Vagina (tissue), 2 donors: ENCODE data around the gene SSBP2. TPM values are rescaled to one million over a fixed set of nuclear protein-coding genes. Genes with fewer than 3 reads are reported as not detected.
"Not testable (repeated sequence)": the region's sequence is repeated elsewhere in the genome, so short reads cannot be mapped to it uniquely, and the experiment has no call there.

Experiments used
- DNase-seq, 2 donors: peaks; one replicate each; pipeline ENCODE4 v3.0.0-alpha.2; 2017; ENCODE audit errors: extremely low spot score in 2 of 2
- H3K27ac ChIP-seq: fragments of 200-600 bp; sonication (generic); one replicate; pipeline ENCODE4 v1.5.1; 2019
- H3K27me3 ChIP-seq: fragments of 200-600 bp; sonication (generic); one replicate; pipeline ENCODE4 v1.5.1; 2019
- H3K36me3 ChIP-seq, 2 donors: fragments of 200-600 bp; sonication (generic); one replicate each; pipeline ENCODE4 v1.5.1; 2017 to 2019
- H3K4me1 ChIP-seq: fragments of 200-600 bp; sonication (generic); one replicate; pipeline ENCODE4 v1.5.1; 2019
- H3K4me3 ChIP-seq, 2 donors: fragments of 200-600 bp; sonication (generic); 1 replicate in 1 of 2; 2 replicates in 1 of 2; pipeline ENCODE4 v1.5.1; 2016 to 2019
- H3K9me3 ChIP-seq: fragments of 200-600 bp; sonication (generic); one replicate; pipeline ENCODE4 v1.5.1; 2019
- CTCF ChIP-seq, 3 experiments: fragments of 450-650 bp in 2 of 3; fragments of 200-600 bp in 1 of 3; sonication (generic) in 1 of 3; IDR thresholded peaks; one replicate each; pipeline ENCODE4 v1.5.1; 2017 to 2019; ENCODE audit warnings: antibody characterized with exemption in 3 of 3, mild to moderate bottlenecking in 2 of 3, moderate library complexity in 2 of 3
- POLR2A ChIP-seq, 2 donors: fragments of 450-650 bp; IDR thresholded peaks; one replicate each; pipeline ENCODE4 v1.6.1; 2017; ENCODE audit warnings: antibody characterized with exemption in 2 of 2, mild to moderate bottlenecking in 2 of 2, moderate library complexity in 2 of 2
- POLR2AphosphoS5 ChIP-seq, 2 donors: sonication (generic); formaldehyde crosslinking; IDR thresholded peaks; one replicate each; pipeline ENCODE4 v1.9.0; 2017; ENCODE audit warnings: antibody characterized with exemption in 2 of 2, mild to moderate bottlenecking in 2 of 2, low read depth in 1 of 2; ENCODE audit not compliant: insufficient read depth in 1 of 2
- intact Hi-C: fragments of 100-400 bp; cut with DNase I; formaldehyde crosslinking; loops from one replicate; pipeline ENCODE4 v1.15.1; 2023
- total RNA-seq: library from RNA; depleted of rRNA; stranded (reverse); fragments of >200 nt; gene quantifications from one replicate; pipeline ENCODE4 v1.2.3, GENCODE V29; 2016

The SSBP2 gene
- total RNA-seq, 1 donor from 2014 or later = 66.3 TPM

- intact Hi-C loops = no loop called here
- H3K4me1 ChIP-seq = peaks cover 79% of the 10 kb centered on the region
- no peaks in the 10 kb centered on the region for H3K27me3 ChIP-seq
- H3K27ac ChIP-seq = no peak overlapping the region
- no peak for TF ChIP-seq POLR2AphosphoS5 (IDR thresholded peaks at IDR 0.05; ENCODE audit: insufficient read depth in 1 of 2, low read depth in 1 of 2)
- H3K4me3 ChIP-seq = no peak overlapping the region
- no peak for DNase-seq
- H3K9me3 ChIP-seq = no peaks in the 10 kb centered on the region
- no peaks in the 10 kb centered on the region for H3K36me3 ChIP-seq
These were observed 29.8 kb downstream of the SSBP2 start for GRCh38 chr5:81721049-81721448.

GRCh38 chr5:81719743-81720345, 31.1 kb downstream of the SSBP2 start:
- H3K36me3 ChIP-seq = no peaks in the 10 kb centered on the region
- no peak for DNase-seq
- intact Hi-C loops = no loop called here
- no peak for TF ChIP-seq CTCF (IDR thresholded peaks at IDR 0.05)
- TF ChIP-seq POLR2A (IDR thresholded peaks at IDR 0.05) = no peak
- TF ChIP-seq POLR2AphosphoS5 (IDR thresholded peaks at IDR 0.05; ENCODE audit: insufficient read depth in 1 of 2, low read depth in 1 of 2) = no peak
- H3K4me1 ChIP-seq = peaks cover 82% of the 10 kb centered on the region
- H3K9me3 ChIP-seq = no peaks in the 10 kb centered on the region
- H3K27ac ChIP-seq = no peak overlapping the region
- no peak overlapping the region for H3K4me3 ChIP-seq
- no peaks in the 10 kb centered on the region for H3K27me3 ChIP-seq

- intact Hi-C loops = no loop called here
- H3K27ac ChIP-seq = no peak overlapping the region
These were observed 32.6 kb downstream of the SSBP2 start for GRCh38 chr5:81718300-81718699.

GRCh38 chr5:81717860-81718259, 33.0 kb downstream of the SSBP2 start:
- peaks cover 67% of the 10 kb centered on the region for H3K4me1 ChIP-seq
- intact Hi-C loops = no loop called here
- no peaks in the 10 kb centered on the region for H3K9me3 ChIP-seq

More at GRCh38 chr5:81718300-81718699, 32.6 kb downstream of the SSBP2 start:
- H3K9me3 ChIP-seq = no peaks in the 10 kb centered on the region
- no peak for DNase-seq
- TF ChIP-seq POLR2A (IDR thresholded peaks at IDR 0.05) (no peak), POLR2AphosphoS5 (IDR thresholded peaks at IDR 0.05; ENCODE audit: insufficient read depth in 1 of 2, low read depth in 1 of 2) (no peak), CTCF (IDR thresholded peaks at IDR 0.05) (no peak)
- peaks cover 69% of the 10 kb centered on the region for H3K4me1 ChIP-seq
- no peaks in the 10 kb centered on the region for H3K27me3 ChIP-seq
- H3K4me3 ChIP-seq = no peak overlapping the region
- no peaks in the 10 kb centered on the region for H3K36me3 ChIP-seq

GRCh38 chr5:81717226-81717625, 33.7 kb downstream of the SSBP2 start:
- Histone ChIP-seq H3K9me3 (no peaks in the 10 kb centered on the region), H3K4me1 (peaks cover 61% of the 10 kb centered on the region), H3K4me3 (no peak overlapping the region), H3K27ac (no peak overlapping the region), H3K27me3 (no peaks in the 10 kb centered on the region), H3K36me3 (no peaks in the 10 kb centered on the region)
- intact Hi-C loops = no loop called here
- DNase-seq = no peak
- no peak for TF ChIP-seq POLR2A (IDR thresholded peaks at IDR 0.05)
- no peak for TF ChIP-seq CTCF (IDR thresholded peaks at IDR 0.05)
- TF ChIP-seq POLR2AphosphoS5 (IDR thresholded peaks at IDR 0.05; ENCODE audit: insufficient read depth in 1 of 2, low read depth in 1 of 2) = no peak

More at GRCh38 chr5:81717860-81718259, 33.0 kb downstream of the SSBP2 start:
- no peaks in the 10 kb centered on the region for H3K27me3 ChIP-seq
- TF ChIP-seq POLR2AphosphoS5 (IDR thresholded peaks at IDR 0.05; ENCODE audit: insufficient read depth in 1 of 2, low read depth in 1 of 2) (no peak), CTCF (IDR thresholded peaks at IDR 0.05) (no peak), POLR2A (IDR thresholded peaks at IDR 0.05) (no peak)
- no peaks in the 10 kb centered on the region for H3K36me3 ChIP-seq
- no peak overlapping the region for H3K27ac ChIP-seq
- no peak overlapping the region for H3K4me3 ChIP-seq
- DNase-seq = no peak

- H3K4me3 ChIP-seq, H3K36me3 ChIP-seq, intact Hi-C loops, H3K9me3 ChIP-seq, H3K27me3 ChIP-seq, H3K27ac ChIP-seq, DNase-seq: not testable (repeated sequence)
- peaks cover 41% of the 10 kb centered on the region for H3K4me1 ChIP-seq
These were observed 36.8 kb downstream of the SSBP2 start for GRCh38 chr5:81714076-81714475.
